HG03354 (cell line): ENCODE measurements around the gene NTHL1.
"Not testable (repeated sequence)": the region's sequence is repeated elsewhere in the genome, so short reads cannot be mapped to it uniquely, and the experiment has no call there.

Experiments
- ATAC-seq: cut with Tn5 transposase; IDR thresholded peaks from one replicate; pipeline ENCODE4 v1.9.1; 2021; ENCODE audit warnings: mild to moderate bottlenecking; ENCODE audit not compliant: unreplicated experiment, poor library complexity, severe bottlenecking

NTHL1 gene

GRCh38 chr16:2016407-2016922, 31.2 kb downstream of the NTHL1 start:
- no peak for ATAC-seq

GRCh38 chr16:2015947-2016208, 31.8 kb downstream of the NTHL1 start:
- no peak for ATAC-seq

- ATAC-seq, result no peak
These were observed 32.3 kb downstream of the NTHL1 start for GRCh38 chr16:2015117-2015946.

GRCh38 chr16:2013527-2013926, 34.1 kb downstream of the NTHL1 start:
- ATAC-seq, result no peak

GRCh38 chr16:2011726-2012125, 35.9 kb downstream of the NTHL1 start:
- not testable (repeated sequence) for ATAC-seq

GRCh38 chr16:2009791-2010510, 37.7 kb downstream of the NTHL1 start, which contains the start of gene ZNF598:
Gene ZNF598 (minus strand): TSS chr16:2009821.
- ATAC-seq, result peak; percentile 81

DNA sequence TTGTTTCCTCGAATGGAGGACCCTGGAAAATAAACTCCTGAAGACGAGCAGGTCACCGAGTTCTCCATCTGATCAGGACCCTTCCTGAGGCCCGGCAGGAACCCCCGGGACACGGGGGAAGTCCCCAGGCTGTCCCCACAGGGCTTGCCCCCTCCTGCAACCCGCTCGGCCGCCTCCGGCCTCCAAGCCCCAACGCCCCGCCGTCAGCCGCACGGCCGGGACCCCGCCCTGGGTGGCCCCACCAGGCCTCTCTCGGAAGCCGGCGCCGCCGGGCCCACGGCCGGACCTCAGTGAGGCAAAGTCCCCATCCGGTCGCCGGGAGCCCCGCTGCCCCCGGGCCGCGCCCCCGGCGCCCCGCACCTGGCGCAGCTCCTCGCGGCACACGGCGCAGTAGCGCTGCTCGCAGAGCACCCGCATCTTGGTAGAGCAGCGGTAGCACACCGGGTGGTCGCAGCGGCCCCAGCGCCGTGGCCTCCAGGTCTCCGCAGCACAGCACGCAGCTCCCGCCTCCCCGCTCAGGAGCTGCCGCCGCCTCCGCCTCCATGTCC, 38.4 kb downstream of the NTHL1 start:
- ATAC-seq, result peak; percentile 44

DNA sequence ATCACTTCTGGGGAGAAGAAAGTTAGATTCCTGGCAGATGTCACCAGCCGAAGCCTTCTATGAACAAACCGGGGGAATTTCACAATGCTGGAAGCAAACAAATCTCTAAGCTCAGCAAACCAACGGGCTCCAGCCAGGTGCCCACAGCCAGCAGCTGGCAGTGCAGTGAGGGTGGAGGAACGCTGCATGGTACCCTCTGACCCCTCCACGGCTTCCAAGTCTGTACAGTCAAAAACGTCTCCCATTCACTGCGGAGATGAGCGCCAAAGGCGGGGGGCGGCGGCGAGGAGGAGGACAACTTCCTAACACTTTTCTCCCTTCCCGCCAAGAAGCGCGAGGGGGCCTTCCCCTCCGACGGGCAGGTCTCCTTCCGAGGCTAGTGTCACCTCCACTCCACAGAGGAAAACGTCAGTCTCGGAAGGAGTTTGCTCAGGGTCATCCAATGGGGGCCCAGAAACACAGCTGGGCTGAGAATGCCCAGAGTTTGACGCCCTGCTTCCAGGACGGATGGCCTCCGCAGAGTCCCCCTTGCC, 38.9 kb downstream of the NTHL1 start:
- ATAC-seq, result peak; percentile 10

- ATAC-seq, result no peak
These were observed 39.6 kb downstream of the NTHL1 start for GRCh38 chr16:2008009-2008526.

DNA sequence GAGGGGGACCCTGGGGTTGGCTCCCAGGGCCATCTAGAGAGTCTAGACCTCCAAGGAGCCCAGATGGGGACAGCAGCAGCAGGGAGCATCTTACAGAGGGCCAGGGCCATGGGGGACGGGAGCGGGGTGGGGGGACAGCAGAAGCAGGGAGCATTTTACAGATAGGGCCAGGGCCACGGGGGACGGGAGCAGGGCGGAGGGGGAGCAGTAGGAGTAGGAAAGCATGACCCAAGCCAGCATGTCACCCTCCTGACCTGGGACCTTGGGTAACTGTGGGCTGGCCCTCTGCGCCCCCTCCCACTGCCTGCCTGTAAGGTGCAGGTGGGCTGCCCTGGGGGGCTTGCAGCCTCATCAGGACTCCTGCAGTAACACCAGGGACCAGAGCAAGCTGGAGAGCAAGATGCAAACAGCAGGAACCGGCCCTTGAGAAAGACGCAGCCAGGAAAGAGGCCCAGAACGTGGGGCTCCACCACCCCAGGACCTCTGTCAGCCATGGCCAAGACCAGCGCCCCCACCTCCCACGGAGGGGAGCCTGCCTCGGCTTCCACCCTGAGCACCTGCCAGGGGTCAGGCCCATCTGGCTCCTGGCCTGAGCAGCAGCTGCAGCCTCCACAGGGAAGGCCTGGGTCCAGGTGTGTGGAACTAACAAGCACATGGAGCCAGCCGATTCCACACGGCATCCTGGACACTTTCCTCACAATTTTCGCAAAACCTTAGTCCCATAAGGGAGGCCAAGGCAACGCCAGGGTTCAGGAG, 40.4 kb downstream of the NTHL1 start:
- ATAC-seq, result no peak

DNA sequence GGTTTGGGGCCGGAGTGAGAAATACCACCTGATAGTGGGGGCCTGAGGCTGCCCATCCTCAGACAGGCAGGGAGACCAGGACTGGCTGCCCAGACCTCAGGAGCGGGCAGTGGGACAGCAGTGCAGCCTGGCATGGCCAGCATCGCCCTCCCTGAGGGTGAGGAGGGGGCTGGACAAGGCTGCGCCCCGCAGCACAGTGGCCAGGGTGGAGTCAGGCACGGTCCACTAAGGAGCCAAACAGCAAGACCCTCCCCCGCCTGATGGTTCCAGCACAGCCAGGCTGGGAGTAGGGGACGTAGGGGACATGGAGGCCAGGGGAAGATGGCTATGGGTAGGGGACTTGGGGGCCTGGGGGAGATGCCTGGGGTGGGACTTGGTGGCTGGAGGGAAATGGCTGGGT, 41.3 kb downstream of the NTHL1 start:
- no peak for ATAC-seq

DNA sequence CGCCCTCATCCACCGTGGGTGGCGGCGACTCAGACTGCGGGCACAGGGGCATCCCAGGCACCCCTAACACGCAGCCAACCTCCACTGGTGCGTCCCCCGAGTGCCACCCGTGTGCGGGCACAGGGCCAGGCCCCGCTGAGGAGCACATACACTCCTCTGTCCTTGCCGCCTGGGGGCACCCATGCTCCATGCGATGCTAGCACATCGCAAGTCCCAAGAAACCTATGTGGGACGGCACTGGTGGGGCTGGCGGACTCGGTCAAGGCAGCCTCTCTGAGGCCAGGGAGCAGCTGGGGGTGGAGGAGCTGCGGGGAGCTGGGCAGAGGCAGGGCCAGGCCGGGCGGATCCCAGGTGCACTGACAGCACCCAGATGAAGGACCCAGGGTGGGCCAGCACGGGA, 42.0 kb downstream of the NTHL1 start:
- ATAC-seq, result no peak

DNA sequence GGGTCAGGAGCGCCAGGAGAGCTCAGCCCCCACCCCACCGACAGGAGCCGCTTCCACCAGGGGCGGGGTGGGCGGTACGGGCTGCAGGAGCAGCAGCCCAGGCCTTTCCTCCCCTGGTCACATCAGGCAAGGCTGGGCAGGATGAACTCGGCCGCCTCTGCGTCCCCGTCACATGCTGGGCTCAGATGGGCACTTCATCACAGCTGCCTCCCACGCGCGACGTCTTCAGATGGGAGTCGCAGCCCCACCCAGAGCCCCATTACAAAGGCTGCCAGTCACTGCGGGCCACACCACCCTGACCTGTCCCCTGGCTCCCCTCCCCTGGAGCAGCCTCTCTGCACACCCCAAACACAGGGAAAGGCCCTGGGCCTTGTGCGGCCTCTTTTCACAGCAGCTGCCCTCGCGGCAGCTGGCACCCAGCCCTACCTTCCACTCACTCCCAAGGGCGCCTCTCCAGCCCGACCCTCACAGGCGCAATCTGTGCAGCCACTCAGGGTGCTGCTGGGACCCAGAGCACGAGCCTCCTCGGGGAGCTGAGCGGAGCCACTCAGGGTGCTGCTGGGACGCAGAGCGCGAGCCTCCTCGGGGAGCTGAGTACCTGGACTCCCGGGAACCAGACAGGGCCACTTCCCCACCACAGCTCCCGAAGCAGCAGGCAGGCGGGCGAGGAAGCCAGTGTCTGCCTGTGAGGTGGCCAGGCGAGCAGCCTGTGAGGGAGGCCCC, 42.7 kb downstream of the NTHL1 start:
- no peak for ATAC-seq

- peak; percentile 59 for ATAC-seq
These were observed 43.6 kb downstream of the NTHL1 start for GRCh38 chr16:2003827-2004641.

DNA sequence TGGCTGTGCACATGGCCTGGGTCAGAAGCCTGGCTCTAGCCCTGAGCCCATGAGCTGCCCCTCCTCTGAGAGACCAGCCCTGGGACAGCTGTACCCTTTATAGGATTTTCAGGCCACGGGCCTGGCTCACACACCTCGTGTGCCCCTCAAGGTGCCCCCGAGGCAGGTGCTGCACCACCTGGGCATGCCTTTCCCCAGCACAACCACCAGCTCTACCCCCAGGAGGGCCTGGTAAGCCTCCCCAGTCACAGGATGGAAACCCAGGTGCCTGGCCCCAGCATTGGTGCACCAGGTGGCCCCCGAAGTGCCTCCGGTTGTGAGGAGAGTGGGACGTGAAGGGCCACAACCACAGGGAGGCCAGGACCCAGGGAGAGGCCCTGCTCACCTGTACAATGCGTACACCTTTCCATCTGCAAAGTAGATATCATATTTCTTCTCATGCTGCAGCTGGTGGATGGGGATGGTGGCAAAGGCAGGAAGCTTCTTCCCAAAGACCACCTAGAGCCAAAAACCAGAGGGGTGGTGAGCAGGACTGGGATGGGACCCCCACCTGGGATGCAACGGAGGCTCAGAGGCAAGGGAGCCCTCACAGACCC, 44.3 kb downstream of the NTHL1 start:
- no peak for ATAC-seq

- no peak for ATAC-seq
These were observed 45.0 kb downstream of the NTHL1 start for GRCh38 chr16:2002406-2003230.
